Stimulated activated CD8-positive, alpha-beta memory T cell treated with anti-CD3 and anti-CD28 coated beads, Interleukin-12 subunit alpha, Interleukin-12 subunit beta, amount 100 ng/mL, for 4 hours (primary cell): ENCODE measurements around the gene TMEM150C.
A peak's percentile ranks its signal among the peaks of the same experiment; 100 is the strongest.
"Not testable (repeated sequence)": the region's sequence is repeated elsewhere in the genome, so short reads cannot be mapped to it uniquely, and the experiment has no call there.

Experiments used
- DNase-seq: peaks from one replicate; pipeline ENCODE4 v3.0.0-alpha.2; 2020; ENCODE audit warnings: low read depth

The TMEM150C gene

GRCh38 chr4:82473621-82474164 is 88.1 kb downstream of the TMEM150C start:
- DNase-seq, result no peak

- DNase-seq, result not testable (repeated sequence)
Measured at GRCh38 chr4:82473080-82473479, 88.7 kb downstream of the TMEM150C start.

GRCh38 chr4:82469791-82470345 is 91.9 kb downstream of the TMEM150C start:
- no peak for DNase-seq

- DNase-seq, result no peak
Measured at GRCh38 chr4:82467471-82467870, 94.3 kb downstream of the TMEM150C start.

GRCh38 chr4:82463221-82463620 is 98.6 kb downstream of the TMEM150C start:
- no peak for DNase-seq

- DNase-seq, result peak; percentile 61
Measured at GRCh38 chr4:82462415-82462831, 99.4 kb downstream of the TMEM150C start.

- no peak for DNase-seq
Measured at GRCh38 chr4:82461710-82462109, 100.1 kb downstream of the TMEM150C start.

GRCh38 chr4:82458729-82459128 is 103.1 kb downstream of the TMEM150C start:
- no peak for DNase-seq

- no peak for DNase-seq
Measured at GRCh38 chr4:82457266-82457665, 104.5 kb downstream of the TMEM150C start.

GRCh38 chr4:82452026-82452425 is 109.8 kb downstream of the TMEM150C start:
- no peak for DNase-seq

GRCh38 chr4:82450966-82451755 is 110.6 kb downstream of the TMEM150C start:
- DNase-seq, result no peak

GRCh38 chr4:82447886-82448285 is 113.9 kb downstream of the TMEM150C start:
- DNase-seq, result no peak

GRCh38 chr4:82439088-82439487 is 122.7 kb downstream of the TMEM150C start:
- no peak for DNase-seq

- no peak for DNase-seq
Measured at GRCh38 chr4:82437285-82438005, 124.3 kb downstream of the TMEM150C start.

GRCh38 chr4:82436780-82437179 is 125.0 kb downstream of the TMEM150C start:
- DNase-seq, result no peak

GRCh38 chr4:82436130-82436529 is 125.7 kb downstream of the TMEM150C start:
- no peak for DNase-seq

GRCh38 chr4:82434949-82435348 is 126.8 kb downstream of the TMEM150C start:
- DNase-seq, result no peak

- no peak for DNase-seq
Measured at GRCh38 chr4:82433791-82434190, 128.0 kb downstream of the TMEM150C start.
